Breast epithelium (tissue), 3 donors: ENCODE measurements around the gene TBC1D2.

Experiments used
- CTCF ChIP-seq, 3 donors: fragments of 450-650 bp; IDR thresholded peaks; one replicate each; pipeline ENCODE4 v1.5.1; 2016 to 2017; ENCODE audit warnings: antibody characterized with exemption in 3 of 3, mild to moderate bottlenecking in 3 of 3, moderate library complexity in 3 of 3
- POLR2A ChIP-seq: fragments of 450-650 bp; IDR thresholded peaks from one replicate; pipeline ENCODE4 v1.6.1; 2016; ENCODE audit warnings: antibody characterized with exemption, mild to moderate bottlenecking, moderate library complexity
- POLR2AphosphoS5 ChIP-seq, 3 donors: sonication (generic); formaldehyde crosslinking; IDR thresholded peaks; one replicate each; pipeline ENCODE4 v1.6.1; 2017; ENCODE audit warnings: antibody characterized with exemption in 3 of 3

- no peak for TF ChIP-seq CTCF (IDR thresholded peaks at IDR 0.05)
- TF ChIP-seq POLR2A, result no peak
- no peak for TF ChIP-seq POLR2AphosphoS5 (IDR thresholded peaks at IDR 0.05)
These were observed 45.9 kb downstream of the TBC1D2 start for GRCh38 chr9:98209530-98209929.
